ENCODE data around the gene PWWP2B. TPM values are rescaled to one million over a fixed set of nuclear protein-coding genes. Genes with fewer than 3 reads are reported as not detected.

PWWP2B gene
- total and polyA plus RNA-seq, 2 of the 4 experiments (the other 2 are of a cell fraction) = 1.7 to 2.2 TPM

DNA sequence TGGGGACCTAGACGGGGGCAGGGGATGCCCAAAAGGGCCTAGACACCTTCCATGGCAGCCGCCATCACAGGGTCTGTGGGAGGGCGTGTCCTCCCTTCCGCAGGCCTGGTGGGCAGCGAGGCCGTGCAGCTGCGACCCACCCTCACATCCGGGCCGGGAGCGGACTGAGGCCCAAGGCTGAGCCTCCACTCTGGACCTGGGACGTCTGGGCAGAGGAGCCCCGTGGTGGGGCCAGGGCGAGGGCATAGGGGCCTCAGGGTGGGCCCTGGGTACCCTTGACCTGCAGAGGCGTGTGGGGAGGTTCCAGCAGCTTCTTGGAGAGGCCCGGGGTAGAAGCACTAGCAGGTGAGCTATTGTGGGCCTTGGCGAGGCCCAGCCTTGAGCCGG is 49.2 kb downstream of the PWWP2B start:
- Histone ChIP-seq H3K4me1 (ENCODE audit: control insufficient read depth, insufficient read depth, low read length) (peaks cover 11% of the 10 kb centered on the region), H2BK120ac (ENCODE audit: low read depth, low read length) (no peak overlapping the region), H3K27me3 (ENCODE audit: control insufficient read depth, insufficient read depth, low read length) (no peaks in the 10 kb centered on the region; the same call in 1 of the 2 replicates), H2BK5ac (ENCODE audit: low read depth, low read length, poor library complexity, severe bottlenecking) (no peak overlapping the region), H3K4ac (ENCODE audit: low read depth, low read length) (no peak overlapping the region), H4K5ac (ENCODE audit: low read depth, low read length) (no peak overlapping the region), H3K23ac (ENCODE audit: low read depth, low read length) (no peak overlapping the region), H3K36me3 (ENCODE audit: control insufficient read depth, insufficient read depth, low read length) (no peaks in the 10 kb centered on the region), H2BK15ac (ENCODE audit: low read depth, low read length) (no peak overlapping the region), H4K20me1 (ENCODE audit: insufficient read depth, low read length) (no peaks in the 10 kb centered on the region), H3K9me3 (ENCODE audit: control insufficient read depth, insufficient read depth, low read length) (no peaks in the 10 kb centered on the region), H3K4me2 (ENCODE audit: low read depth, low read length) (no peak overlapping the region), H3K4me3 (ENCODE audit: insufficient read depth, low read depth, low read length) (no peak overlapping the region), H3K56ac (ENCODE audit: extremely low read depth, insufficient read depth, low read length) (no peak overlapping the region), H3K14ac (replicated peaks; ENCODE audit: low read depth, low read length) (no peak overlapping the region), H4K8ac (ENCODE audit: low read depth in 2 of 2, low read length in 2 of 2) (no peak overlapping the region), H2BK20ac (ENCODE audit: low read depth, low read length) (no peak overlapping the region), H4K91ac (ENCODE audit: insufficient read depth, low read depth, low read length) (no peak overlapping the region), H3K79me1 (ENCODE audit: low read depth in 1 of 2, low read length in 2 of 2) (no peaks in the 10 kb centered on the region), H3K27ac (ENCODE audit: insufficient read depth, low read length) (no peak overlapping the region), H3K18ac (ENCODE audit: low read depth, low read length) (no peak overlapping the region), H2AFZ (replicated peaks; ENCODE audit: low read length, poor library complexity) (peak overlapping the region; percentile 43), H3K9me1 (ENCODE audit: insufficient read depth, low read length) (0 out of 2 replicates have a peak, but pooled peaks cover 2% of the 10 kb centered on the region), H3K9ac (ENCODE audit: low read depth, low read length) (no peak overlapping the region), H2AK5ac (ENCODE audit: low read depth, low read length) (no peak overlapping the region), H2AK9ac (replicated peaks; ENCODE audit: low read depth, low read length, poor library complexity) (peak overlapping the region; percentile 55)
- CTCF ChIA-PET = no interaction called here
- dilution Hi-C loops (cut with HindIII; ENCODE audit: low sequenced_read_pairs, unreplicated experiment) (no loop called here), in situ Hi-C loops (cut with MboI; ENCODE audit: low sequenced_read_pairs) (no loop called here), intact Hi-C loops (cut with micrococcal nuclease) (no loop called here)
- TF ChIP-seq, protein P1, sequence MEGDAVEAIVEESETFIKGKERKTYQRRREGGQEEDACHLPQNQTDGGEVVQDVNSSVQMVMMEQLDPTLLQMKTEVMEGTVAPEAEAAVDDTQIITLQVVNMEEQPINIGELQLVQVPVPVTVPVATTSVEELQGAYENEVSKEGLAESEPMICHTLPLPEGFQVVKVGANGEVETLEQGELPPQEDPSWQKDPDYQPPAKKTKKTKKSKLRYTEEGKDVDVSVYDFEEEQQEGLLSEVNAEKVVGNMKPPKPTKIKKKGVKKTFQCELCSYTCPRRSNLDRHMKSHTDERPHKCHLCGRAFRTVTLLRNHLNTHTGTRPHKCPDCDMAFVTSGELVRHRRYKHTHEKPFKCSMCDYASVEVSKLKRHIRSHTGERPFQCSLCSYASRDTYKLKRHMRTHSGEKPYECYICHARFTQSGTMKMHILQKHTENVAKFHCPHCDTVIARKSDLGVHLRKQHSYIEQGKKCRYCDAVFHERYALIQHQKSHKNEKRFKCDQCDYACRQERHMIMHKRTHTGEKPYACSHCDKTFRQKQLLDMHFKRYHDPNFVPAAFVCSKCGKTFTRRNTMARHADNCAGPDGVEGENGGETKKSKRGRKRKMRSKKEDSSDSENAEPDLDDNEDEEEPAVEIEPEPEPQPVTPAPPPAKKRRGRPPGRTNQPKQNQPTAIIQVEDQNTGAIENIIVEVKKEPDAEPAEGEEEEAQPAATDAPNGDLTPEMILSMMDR (conservative IDR thresholded peaks at IDR 0.05; ENCODE audit: low read depth, low read length) = no peak
- TF ChIP-seq RCOR1 (IDR thresholded peaks at IDR 0.05; ENCODE audit: insufficient replicate concordance, low read length) (no peak), MAFK (IDR thresholded peaks at IDR 0.05; ENCODE audit: low read depth, low read length) (no peak), RAD21 (IDR thresholded peaks at IDR 0.05; ENCODE audit: low read length) (no peak), MXI1 (IDR thresholded peaks at IDR 0.05; ENCODE audit: borderline replicate concordance, low read depth, low read length) (no peak), FOS (IDR thresholded peaks at IDR 0.05; ENCODE audit: low read depth, low read length) (no peak), MAZ (IDR thresholded peaks at IDR 0.05; ENCODE audit: borderline replicate concordance, low read depth, low read length) (no peak)
- TF ChIP-seq, protein P2, sequence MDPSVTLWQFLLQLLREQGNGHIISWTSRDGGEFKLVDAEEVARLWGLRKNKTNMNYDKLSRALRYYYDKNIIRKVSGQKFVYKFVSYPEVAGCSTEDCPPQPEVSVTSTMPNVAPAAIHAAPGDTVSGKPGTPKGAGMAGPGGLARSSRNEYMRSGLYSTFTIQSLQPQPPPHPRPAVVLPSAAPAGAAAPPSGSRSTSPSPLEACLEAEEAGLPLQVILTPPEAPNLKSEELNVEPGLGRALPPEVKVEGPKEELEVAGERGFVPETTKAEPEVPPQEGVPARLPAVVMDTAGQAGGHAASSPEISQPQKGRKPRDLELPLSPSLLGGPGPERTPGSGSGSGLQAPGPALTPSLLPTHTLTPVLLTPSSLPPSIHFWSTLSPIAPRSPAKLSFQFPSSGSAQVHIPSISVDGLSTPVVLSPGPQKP (IDR thresholded peaks at IDR 0.05; ENCODE audit: borderline replicate concordance, low read depth, low read length) = no peak
- TF ChIP-seq, protein P3, sequence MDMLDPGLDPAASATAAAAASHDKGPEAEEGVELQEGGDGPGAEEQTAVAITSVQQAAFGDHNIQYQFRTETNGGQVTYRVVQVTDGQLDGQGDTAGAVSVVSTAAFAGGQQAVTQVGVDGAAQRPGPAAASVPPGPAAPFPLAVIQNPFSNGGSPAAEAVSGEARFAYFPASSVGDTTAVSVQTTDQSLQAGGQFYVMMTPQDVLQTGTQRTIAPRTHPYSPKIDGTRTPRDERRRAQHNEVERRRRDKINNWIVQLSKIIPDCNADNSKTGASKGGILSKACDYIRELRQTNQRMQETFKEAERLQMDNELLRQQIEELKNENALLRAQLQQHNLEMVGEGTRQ (IDR thresholded peaks at IDR 0.05; ENCODE audit: low read depth, low read length) = no peak
- DNase-seq = no peak
- 78% methylated on average over 5 of the region's 17 CpGs; no CpG with 5 or more reads in 1 of the 2 experiments for WGBS, 2 experiments (ENCODE audit: extremely low coverage in 2 of 2, insufficient read length in 1 of 2)
- no peak for ATAC-seq (ENCODE audit: low read depth)
- no TSS peak for BruUV-seq (replicated peaks)
- POLR2A ChIA-PET (ENCODE audit: unreplicated experiment) = interaction anchor here (0.7 kb wide), 1 partner anchor 209 kb away, joined by 7 read pairs; no protein-coding TSS in a partner anchor

Measured in IMR-90 (cell line).